T-helper 9 cell (primary cell): ENCODE measurements around the gene SLC7A10.
"Not testable (repeated sequence)": the region's sequence is repeated elsewhere in the genome, so short reads cannot be mapped to it uniquely, and the experiment has no call there.

Source experiments
- DNase-seq: peaks from one replicate; pipeline ENCODE4 v3.0.0-alpha.2; 2020

The SLC7A10 gene

DNA sequence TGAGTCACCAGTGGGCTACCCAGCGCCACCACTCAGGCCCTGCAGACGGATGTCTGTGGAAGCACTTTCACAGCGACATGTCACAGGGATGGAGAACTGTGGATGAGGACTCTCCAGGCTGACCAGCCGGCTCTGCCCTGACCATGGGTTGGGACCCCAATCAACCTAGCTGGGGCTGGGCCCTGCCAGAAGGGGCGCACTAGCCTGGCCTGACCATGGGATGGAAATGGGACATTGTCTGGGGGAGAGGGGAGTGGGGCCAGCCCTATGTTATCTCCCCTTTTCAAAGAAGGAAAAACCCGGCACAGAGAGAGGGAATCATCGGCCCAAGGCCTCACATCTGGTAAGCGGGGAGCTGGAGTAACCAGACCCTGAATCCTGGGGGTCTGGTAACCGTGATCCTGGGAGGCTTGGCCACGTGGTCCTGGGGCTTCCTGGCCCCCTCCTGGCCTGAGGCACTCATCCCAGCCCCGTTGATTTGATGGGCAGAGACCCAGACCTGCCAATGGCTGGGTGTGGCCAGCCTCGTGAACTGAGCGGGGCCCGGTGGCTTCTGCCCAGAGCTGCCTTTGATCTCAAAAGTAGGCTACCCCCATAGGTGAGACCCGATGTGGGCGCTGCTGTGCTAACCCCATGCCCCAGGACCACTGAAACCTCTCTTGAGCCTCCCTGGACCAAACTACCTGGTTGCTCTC, 11.2 kb upstream of the SLC7A10 start:
- no peak for DNase-seq

DNA sequence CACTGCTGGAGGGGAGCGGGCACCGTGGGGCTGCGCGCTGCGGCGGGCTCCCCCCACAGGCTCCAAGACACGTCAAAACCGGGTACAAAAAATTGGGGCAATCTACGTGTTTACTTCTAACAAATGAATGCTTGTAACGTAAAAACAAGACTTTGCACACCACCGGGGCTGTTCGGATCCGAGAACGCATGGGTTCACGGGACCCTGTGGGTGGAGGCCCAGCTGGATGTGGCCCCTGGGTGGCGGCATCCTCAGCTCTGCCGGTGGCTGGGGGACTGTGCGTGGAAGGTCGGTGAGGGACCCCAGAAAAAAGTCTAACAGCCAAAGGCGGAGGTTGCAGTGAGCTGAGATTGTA, 10.3 kb upstream of the SLC7A10 start:
- no peak for DNase-seq

DNA sequence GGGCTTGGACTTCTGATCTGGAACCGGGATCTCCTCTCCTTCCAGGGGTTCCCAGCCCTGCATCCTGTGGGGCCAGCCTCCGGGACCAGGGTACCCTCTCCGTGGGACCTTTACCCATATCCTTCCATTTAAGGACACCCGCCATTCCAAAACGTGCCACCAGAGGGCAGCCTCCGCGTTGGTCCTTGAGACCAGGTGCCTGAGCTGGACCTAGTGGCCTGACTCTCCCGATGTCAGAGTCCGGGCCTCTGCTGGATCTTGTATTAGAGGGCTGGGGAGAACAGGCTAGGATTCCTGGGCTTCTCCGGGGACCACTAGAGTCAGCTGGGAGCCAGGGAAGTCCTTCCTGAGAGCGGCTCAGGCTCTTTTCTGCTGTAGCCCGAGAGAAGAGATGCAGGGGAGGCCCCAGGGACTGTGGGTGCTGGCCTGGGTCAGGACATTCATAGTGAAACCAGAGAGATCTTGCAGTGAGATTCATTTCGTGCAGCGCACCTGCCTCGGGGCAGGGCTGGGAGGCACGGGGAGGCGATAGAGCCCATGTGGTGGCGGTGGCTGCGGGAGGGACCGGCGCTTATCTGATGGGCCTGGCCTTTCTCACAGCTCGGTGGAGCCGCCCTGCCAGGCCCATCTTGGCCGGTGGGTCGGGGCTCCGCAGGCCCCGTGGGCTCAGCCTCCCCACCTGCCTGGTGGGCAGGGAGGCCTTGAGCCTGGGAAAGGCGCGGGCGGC, 9.8 kb upstream of the SLC7A10 start:
- DNase-seq, result peak; percentile 82

DNA sequence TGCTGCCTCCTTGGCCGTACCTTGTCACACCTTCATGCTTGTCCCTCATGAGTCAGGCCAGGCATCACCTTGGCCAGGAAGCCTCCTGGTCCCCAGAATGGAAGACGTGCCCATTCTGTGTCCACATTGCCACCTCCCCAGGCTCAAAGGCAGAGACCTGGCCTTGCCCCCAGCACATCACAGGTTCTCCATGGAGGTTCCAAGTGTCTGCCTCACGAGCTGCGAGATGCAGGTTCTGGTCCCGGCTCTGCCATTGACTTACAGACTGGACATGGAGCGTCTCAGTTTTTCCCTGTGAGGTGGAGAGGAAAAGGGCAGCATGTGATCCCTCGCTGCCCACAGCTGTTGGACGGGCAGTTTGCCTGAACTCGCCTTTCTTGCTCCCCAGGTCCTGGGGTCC, 9.1 kb upstream of the SLC7A10 start:
- no peak for DNase-seq

DNA sequence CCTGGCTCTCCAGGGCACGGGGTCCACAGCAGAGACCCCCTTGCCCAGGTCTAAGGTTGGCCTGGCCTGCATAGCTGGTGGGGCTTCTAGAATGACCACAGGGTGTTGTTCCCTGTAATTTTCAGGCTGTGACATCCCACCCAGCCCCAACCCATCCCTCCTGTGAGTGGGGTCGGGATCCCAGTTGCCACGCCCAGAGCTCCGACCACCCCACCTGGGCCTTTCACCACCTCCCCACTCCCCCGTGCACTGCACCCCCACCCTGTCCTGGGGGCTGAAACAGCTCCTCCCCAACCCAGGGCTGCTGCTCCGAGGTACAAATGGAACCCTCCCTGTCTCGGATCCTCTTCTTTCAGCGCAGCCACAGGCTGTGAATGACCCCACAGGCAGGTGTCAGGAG, 8.4 kb upstream of the SLC7A10 start:
- no peak for DNase-seq

DNA sequence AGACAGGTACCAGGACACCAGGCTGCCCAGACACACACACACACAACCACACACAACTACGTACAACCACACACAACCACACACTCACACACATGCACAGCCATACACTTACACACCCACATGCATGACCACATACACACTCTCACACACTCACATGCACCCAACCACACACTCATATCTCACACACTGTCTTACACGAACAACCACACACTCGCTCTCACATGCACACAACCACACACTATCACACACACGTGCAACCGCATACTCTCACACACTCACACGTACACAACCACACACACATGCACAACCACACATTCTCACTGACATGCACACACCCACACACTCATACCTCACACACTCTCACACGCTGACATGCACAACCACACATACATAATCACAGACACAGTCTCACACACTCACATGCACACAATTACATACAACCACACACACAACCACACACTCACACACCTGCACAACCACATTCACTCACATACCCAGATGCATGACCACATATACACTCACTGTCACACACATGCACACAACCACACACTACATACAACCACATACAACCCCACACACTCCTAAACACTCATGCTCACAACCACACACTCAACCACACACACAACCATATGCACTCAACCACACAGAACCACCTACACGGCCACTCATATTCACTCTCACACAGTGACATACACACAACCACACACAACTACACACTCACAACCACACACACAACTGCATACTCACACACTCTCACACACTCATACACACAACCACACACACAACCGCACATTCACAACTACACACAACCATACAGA, 7.6 kb upstream of the SLC7A10 start:
- DNase-seq, result no peak

DNA sequence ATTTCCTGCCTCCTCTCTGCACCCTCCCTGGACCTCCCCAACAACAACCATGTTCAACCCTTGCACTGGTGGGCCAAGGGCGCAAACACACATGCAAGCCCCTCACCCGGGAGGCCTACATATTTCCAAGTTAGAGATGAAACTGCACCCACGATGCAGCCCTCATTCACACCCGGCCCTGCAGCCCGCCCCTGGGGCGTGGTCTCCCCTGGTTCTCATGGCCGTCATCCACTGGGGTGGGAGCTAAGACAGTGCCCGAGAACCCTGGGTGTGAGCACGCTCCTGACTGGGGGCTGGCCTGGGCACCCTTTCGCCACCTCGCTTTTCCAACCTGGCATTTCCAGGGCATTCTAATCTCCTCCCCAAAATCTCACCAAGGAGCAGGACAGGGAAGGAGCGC, 7.0 kb upstream of the SLC7A10 start:
- DNase-seq, result no peak

DNA sequence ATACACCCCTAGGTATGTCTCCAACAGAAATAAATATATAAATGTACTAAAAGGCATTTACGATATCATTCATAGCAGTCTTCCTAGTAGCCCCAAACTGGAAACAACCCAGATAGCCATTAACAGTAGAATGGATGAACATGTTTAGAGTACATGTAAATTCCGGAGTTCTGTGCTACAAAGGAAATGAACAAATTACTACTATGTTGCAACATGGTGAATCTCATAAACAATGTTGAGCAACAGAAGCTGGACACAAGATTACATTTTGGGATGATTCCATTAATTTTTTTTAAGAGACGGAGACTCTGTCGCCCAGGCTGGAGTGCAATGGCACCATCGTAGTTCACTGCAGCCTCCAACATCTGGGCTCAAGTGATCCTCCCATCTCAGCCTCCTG, 5.9 kb upstream of the SLC7A10 start:
- DNase-seq, result no peak

DNA sequence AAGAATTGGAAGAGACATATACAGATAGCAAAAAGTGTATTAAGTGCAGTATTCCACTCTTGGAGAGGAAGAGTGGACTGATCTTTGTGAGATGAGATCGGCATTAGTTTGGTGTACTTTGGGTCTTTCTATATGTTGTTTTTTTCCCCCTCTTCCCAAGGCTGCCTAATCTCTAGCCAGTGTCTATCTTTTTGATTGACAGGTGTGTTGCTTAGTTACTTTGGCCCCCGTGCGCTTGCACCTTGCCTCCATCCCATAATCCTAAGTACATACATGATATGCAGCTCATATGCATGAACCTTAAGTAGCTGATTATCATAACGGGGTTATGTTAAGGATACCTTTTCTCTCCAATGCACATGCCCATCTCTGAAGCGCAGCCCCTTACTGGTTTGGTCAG, 4.3 kb upstream of the SLC7A10 start:
- DNase-seq, result no peak

DNA sequence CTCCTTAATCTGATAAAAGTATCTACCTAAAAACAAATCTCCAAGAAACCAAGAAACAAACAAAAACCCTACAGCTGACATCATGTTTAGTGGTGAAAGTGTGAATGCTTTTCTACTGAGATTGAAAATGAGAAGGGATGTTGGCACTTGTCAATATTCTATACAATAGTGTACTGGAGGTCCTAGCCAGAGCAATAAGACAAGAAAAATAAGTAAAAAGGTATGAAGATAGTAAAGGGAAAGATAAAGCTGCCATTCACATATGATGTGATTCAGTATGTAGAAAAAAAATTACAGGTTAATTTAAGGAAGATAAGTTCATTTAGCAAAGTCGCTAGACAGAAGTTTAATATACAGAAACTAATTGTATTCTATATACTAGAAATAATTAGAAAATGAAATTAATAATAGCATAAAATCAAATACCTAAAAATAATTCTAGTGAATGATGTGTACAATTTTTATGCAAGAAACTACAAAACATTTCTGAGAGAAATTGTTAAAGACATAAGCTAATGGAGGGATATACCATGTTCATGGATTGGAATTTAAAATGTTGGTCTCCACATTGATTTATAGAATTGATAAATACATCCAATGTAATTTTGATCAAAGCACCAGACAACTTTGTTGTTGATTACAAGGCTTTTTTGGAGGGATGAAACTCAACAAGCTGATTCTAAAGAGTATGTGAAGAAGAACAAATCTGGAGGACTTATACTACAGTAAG, 2.4 kb upstream of the SLC7A10 start:
- DNase-seq, result no peak

DNA sequence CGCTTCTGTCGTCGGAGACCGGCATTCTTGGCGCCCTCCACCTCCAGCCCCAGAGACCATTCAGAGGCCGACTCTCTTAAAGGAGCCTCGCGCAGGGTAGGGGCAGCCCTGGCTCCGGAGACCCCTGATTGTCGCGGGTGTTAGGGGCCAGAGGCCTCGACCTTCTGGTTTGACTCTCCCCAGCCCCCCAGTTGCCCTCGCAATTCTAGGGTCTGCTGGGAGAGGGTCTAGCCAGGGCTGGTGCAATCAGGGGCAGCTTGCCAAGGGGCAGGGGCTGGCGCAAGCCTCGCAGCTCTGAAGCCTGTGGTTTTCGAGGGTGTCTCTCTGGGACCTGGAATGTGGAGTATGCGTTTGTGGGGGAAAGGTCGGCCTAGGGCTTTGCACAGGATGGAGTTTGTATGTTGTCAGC, 1.6 kb upstream of the SLC7A10 start:
- DNase-seq, result no peak

DNA sequence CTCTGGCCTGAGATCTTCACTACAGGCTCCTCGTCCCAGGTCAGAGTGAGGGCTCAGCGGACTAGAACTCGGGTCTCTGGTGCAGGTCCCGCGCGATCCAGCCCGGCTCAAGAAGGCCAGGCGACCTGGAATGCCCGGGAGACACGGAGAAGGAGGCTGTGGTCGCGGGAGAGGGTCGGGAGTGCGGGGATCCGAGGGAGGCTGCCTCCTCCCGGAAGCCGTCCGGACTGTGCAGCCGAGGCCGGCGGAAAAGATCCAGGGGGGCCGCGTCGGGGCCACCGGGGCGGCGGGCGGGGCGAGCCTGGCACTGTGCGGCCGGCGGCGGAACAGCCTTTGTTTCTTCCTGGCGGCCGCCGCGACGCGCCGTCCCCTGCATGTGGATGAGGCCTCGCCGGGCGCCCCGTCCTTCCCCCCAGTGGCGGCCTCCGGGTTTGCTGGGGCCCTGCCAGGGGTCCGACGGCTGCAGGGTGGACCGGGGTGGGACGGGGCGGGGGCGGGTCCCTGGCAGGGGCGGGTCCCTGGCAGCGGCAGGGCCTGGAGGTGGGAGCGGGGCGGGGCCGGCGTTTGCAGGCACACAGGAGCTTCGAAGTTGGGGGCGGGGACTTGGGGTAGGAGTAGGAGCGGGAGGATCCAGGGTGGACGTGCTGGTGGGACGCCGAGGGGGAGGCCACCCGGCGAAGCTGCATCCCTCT, 1.0 kb upstream of the SLC7A10 start:
- DNase-seq, result no peak

DNA sequence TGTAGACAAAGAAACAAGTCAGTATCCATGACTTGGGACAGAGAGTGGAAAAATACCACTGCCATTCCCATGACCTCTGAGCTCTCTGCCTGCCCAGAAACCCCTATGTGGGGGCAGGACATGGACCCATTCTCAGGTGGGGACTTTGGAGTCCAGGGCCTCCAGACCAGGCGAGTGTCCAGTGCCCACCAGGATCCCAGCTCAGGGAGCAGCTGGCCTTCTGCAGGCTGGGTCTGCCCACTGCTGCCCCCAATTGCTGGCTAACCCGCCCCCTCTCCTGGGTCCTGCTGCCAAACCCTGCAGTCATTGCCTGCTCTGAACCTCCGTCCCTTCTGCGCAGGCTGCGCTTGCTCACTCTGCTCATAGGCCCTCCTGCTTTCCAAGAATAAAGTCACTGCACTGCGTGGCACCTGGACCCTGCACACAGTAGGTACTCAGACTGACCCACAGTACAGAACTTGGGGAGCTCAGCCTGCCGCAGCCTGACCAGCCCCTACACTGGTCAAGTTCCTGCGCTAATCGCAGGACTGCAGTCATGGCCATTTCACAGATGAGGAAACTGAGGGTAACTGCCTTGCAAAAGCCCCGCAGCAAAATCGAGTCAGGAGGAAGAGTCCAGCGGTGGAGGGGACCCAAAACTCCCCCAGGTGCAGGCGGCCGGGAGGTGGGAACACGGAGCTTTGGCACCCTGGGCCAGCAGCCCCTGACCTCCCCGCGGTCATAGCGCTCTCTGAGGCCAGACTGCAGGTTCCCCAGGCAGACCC, 774 bp downstream of the SLC7A10 start:
- DNase-seq, result no peak

DNA sequence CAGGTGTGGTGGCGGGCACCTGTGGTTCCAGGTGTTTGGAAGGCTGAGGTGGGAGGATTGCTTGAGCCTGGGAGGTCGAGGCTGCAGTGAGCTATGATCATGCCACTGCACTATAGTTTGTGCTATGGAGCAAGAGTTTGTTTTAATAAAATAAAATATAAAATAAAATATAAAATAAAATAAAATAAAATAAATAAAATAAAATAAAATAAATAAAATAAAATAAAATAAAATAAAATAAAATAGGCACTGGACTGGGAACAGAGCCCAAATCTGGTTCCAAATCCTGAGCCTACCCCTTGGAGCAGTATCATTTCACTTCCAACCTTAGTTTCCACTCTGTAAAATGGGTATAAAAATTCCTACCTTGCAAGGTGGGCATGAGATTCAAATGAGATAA, 3.4 kb downstream of the SLC7A10 start:
- DNase-seq, result not testable (repeated sequence)

DNA sequence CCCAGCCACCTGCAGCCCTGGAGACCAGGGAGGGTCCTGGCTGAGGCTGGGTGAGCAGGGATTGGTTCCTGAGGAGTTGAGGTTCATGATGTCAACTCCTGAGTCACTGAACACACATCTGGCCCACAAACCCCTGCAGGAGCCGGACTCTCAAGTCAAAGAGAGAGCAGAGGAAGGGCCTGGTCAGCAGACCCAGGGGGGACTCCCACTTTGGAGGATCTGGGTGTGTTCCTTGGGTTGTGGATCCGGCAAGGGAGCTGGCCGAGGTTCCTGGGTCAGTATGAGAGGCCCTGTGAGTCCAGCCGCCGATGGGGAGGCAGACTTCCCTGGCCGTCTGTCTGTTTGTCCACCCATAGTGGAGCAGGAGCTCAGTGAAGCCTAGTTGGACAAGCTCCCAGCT, 4.0 kb downstream of the SLC7A10 start:
- DNase-seq, result no peak

DNA sequence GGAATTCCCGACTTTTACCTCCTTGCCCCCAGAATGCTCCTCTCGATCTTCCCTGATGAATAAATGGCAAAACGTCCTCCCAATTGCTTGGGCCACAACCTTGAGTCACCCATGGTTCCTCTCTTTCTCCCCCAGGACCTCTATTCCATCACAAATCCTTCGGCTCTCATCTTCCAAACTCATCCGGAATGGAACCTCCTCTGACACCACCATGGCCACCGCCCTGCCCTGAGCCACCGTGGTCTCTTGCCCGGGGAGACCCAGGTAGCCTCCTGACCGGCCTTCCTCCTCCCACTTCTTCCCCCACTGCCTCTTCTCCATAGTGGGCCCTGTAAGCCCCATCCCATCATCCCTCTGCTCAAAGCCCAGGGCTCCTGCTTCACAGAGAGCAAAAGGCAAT, 4.9 kb downstream of the SLC7A10 start:
- DNase-seq, result no peak

DNA sequence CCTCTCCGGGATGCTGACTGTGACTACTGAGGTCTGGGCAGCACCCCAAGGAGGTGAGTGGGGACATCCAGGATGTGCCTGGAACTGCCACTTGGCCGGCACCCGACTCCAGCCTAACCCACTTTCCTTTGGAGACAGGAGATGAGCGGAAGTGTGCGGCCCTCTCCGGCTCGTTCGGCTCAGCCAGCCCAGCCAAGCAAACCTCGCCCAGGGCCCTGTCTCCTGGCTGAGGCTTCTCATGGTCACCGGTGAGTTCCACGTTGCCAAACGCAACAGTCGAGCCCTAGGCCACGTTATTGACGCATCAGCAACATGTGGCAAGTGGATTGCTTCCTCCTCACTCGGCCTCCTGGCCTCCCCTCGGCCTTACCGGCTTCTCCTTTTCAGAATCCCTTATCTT, 5.5 kb downstream of the SLC7A10 start:
- DNase-seq, result no peak

DNA sequence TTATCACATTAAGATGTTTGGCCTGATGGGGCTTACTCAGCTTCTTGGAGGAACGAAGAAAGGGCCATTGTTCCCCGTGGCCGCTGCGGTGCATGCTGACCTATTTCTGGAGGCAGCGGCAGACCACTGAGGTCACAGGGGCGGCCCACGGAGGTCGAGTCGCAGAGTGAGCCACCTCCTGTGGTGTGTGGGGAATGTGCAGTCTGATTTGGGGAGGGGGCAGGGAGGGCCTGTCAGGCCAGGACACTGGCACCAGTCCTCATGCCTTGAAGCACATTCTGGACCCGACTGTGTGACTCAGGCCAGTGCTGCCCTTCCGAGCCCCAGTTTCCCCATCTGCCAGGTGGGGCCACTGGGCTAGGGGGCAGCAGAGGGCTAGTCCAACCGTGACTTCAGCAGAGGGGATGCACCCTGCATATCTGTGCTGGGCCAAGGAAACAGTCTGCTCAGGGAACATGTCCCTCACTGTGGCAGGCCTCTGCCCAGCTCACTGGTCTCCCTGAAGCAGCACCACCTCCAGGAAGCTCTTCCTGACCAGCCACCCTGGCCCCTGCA, 6.3 kb downstream of the SLC7A10 start:
- no peak for DNase-seq

DNA sequence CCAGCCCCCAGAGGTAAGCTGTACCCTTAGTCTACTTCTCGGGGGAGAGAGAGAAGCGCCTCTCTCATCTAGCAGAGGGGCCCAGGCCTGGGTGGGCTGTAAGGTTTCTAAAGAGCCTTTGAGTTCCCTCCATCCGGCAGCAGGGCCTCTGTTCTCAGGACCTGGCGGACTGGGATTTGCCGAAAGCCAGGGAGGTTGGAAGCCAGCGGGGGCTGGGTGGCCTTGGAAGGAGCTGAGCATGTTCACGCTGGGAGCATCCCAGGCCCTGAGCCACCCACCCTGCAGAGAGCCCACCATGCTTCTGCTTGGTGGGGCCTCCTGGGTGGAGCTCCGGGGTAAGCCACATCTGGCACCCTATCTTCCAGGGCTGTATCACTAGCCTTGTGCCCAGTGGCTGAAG, 7.8 kb downstream of the SLC7A10 start:
- no peak for DNase-seq

DNA sequence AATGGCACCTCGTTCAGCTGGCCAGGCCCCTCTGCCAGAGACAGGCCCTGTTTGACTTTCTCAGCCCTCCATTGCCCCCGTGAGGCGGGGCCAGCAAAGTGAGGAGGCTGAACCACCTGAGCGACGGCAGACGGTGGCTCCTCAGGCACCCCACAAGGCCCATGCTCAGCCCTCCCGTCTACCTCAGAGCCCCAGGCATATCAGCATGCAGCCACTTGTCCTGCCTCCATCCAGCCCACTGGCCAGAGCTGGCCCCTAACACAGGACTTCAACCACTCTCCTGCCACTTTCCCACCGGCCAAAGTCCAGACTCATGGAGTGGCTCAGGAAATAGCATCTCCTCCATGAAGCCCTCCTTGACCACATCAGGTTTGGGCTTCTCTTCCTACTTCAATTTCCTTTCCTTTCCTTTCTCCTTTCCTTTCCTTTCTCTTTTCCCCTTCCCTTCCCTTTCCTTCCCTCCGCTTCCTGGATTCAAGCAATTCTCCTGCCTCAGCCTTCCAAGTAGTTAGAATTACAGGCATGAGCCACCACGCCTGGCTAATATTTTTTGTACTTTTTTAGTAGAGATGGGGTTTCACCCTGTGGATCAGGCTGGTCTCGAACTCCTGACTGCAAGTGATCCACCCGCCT, 9.3 kb downstream of the SLC7A10 start:
- DNase-seq, result no peak
